ENCODE data around the gene CDH23.

DNA sequence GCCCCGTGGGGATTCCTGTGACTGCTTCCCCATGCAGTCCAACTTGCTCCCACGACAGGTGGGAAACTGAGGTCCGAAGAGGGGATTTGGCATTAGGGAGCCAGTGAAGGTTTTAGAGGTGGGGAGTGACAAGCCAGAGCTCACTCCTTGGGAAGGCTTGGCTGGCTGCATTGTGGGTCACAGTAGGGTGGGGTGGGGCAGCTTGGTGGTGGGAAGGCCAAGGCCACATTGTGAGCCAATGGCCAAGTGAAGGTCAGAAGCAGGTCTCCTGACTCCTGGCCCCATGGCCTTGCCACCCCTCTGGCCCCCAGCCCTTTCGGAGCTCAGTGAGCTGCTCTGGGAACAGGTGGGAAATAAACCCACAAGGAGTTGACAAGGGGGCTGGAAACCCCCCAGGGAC is 320.3 kb downstream of the CDH23 start:
- TF ChIP-seq SMAD4 (CRISPR knock-in tag; conservative IDR thresholded peaks at IDR 0.05) (no peak), RUNX1 (IDR thresholded peaks at IDR 0.05; ENCODE audit: low read depth) (no peak), JUN (IDR thresholded peaks at IDR 0.05; ENCODE audit: borderline replicate concordance, low read depth, low read length) (no peak), JUN (CRISPR knock-in tag; IDR thresholded peaks at IDR 0.05; ENCODE audit: borderline replicate concordance) (no peak), CEBPB (tag; IDR thresholded peaks at IDR 0.05) (no peak), GTF2F1 (IDR thresholded peaks at IDR 0.05; ENCODE audit: low read depth, low read length) (no peak), GABPB1 (CRISPR knock-in tag; IDR thresholded peaks at IDR 0.05) (no peak)
- TF ChIP-seq, protein P1, sequence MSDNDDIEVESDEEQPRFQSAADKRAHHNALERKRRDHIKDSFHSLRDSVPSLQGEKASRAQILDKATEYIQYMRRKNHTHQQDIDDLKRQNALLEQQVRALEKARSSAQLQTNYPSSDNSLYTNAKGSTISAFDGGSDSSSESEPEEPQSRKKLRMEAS (CRISPR knock-in tag; IDR thresholded peaks at IDR 0.05), result no peak
- TF ChIP-seq, protein P2, sequence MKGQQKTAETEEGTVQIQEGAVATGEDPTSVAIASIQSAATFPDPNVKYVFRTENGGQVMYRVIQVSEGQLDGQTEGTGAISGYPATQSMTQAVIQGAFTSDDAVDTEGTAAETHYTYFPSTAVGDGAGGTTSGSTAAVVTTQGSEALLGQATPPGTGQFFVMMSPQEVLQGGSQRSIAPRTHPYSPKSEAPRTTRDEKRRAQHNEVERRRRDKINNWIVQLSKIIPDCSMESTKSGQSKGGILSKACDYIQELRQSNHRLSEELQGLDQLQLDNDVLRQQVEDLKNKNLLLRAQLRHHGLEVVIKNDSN (CRISPR knock-in tag; IDR thresholded peaks at IDR 0.05), result no peak
- TF ChIP-seq, protein P3, sequence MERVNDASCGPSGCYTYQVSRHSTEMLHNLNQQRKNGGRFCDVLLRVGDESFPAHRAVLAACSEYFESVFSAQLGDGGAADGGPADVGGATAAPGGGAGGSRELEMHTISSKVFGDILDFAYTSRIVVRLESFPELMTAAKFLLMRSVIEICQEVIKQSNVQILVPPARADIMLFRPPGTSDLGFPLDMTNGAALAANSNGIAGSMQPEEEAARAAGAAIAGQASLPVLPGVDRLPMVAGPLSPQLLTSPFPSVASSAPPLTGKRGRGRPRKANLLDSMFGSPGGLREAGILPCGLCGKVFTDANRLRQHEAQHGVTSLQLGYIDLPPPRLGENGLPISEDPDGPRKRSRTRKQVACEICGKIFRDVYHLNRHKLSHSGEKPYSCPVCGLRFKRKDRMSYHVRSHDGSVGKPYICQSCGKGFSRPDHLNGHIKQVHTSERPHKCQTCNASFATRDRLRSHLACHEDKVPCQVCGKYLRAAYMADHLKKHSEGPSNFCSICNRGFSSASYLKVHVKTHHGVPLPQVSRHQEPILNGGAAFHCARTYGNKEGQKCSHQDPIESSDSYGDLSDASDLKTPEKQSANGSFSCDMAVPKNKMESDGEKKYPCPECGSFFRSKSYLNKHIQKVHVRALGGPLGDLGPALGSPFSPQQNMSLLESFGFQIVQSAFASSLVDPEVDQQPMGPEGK (CRISPR knock-in tag; IDR thresholded peaks at IDR 0.05; ENCODE audit: borderline replicate concordance), result no peak
- TF ChIP-seq, protein P4, sequence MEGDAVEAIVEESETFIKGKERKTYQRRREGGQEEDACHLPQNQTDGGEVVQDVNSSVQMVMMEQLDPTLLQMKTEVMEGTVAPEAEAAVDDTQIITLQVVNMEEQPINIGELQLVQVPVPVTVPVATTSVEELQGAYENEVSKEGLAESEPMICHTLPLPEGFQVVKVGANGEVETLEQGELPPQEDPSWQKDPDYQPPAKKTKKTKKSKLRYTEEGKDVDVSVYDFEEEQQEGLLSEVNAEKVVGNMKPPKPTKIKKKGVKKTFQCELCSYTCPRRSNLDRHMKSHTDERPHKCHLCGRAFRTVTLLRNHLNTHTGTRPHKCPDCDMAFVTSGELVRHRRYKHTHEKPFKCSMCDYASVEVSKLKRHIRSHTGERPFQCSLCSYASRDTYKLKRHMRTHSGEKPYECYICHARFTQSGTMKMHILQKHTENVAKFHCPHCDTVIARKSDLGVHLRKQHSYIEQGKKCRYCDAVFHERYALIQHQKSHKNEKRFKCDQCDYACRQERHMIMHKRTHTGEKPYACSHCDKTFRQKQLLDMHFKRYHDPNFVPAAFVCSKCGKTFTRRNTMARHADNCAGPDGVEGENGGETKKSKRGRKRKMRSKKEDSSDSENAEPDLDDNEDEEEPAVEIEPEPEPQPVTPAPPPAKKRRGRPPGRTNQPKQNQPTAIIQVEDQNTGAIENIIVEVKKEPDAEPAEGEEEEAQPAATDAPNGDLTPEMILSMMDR (IDR thresholded peaks at IDR 0.05 in 2 of 3, conservative IDR thresholded peaks at IDR 0.05 in 1 of 3; ENCODE audit: insufficient read depth in 2 of 3, low read depth in 1 of 3, low read length in 3 of 3), result no peak
